GM12875 (cell line): ENCODE measurements around the gene STK31.
"Not testable (repeated sequence)": the region's sequence is repeated elsewhere in the genome, so short reads cannot be mapped to it uniquely, and the experiment has no call there.

Experiments
- H3K4me3 ChIP-seq: one replicate; pipeline ENCODE4 v1.5.1; 2011; ENCODE audit warnings: low read depth, low read length, control low read depth
- CTCF ChIP-seq: IDR thresholded peaks from 2 replicates; pipeline ENCODE4 v1.5.1; 2011; ENCODE audit warnings: low read depth, mild to moderate bottlenecking, control low read depth, inconsistent platforms, low read length, moderate library complexity, borderline replicate concordance; ENCODE audit not compliant: insufficient read depth

The STK31 gene

GRCh38 chr7:23767514-23767913, 57.5 kb downstream of the STK31 start:
- H3K4me3 ChIP-seq = no peak overlapping the region
- TF ChIP-seq CTCF = no peak

- H3K4me3 ChIP-seq = no peak overlapping the region
- TF ChIP-seq CTCF = no peak
Observed at GRCh38 chr7:23768022-23768421, 58.0 kb downstream of the STK31 start.

GRCh38 chr7:23779185-23779800, 69.3 kb downstream of the STK31 start:
- H3K4me3 ChIP-seq = not testable (repeated sequence)

GRCh38 chr7:23783115-23783514, 73.1 kb downstream of the STK31 start:
- H3K4me3 ChIP-seq = no peak overlapping the region
- TF ChIP-seq CTCF = no peak

- TF ChIP-seq CTCF = no peak
- H3K4me3 ChIP-seq = no peak overlapping the region
Observed at GRCh38 chr7:23787272-23787671, 77.3 kb downstream of the STK31 start.

GRCh38 chr7:23788843-23789242, 78.8 kb downstream of the STK31 start:
- H3K4me3 ChIP-seq = no peak overlapping the region
- no peak for TF ChIP-seq CTCF

GRCh38 chr7:23791721-23792120, 81.7 kb downstream of the STK31 start:
- TF ChIP-seq CTCF = no peak
- no peak overlapping the region for H3K4me3 ChIP-seq
